GM18873 (cell line): Measurements from ENCODE around the gene AKAP1.

Experiments
- ATAC-seq: cut with Tn5 transposase; IDR thresholded peaks from one replicate; pipeline ENCODE4 v1.9.1; 2021; ENCODE audit warnings: mild to moderate bottlenecking, moderate library complexity, moderate number of reproducible peaks; ENCODE audit not compliant: unreplicated experiment, low FRiP score

The AKAP1 gene

GRCh38 chr17:57073626-57074025, 11.4 kb upstream of the AKAP1 start:
- no peak for ATAC-seq

GRCh38 chr17:57075193-57075592, 9.9 kb upstream of the AKAP1 start:
- ATAC-seq: no peak

GRCh38 chr17:57075785-57076184, 9.3 kb upstream of the AKAP1 start:
- ATAC-seq: no peak

GRCh38 chr17:57077000-57077399, 8.0 kb upstream of the AKAP1 start:
- ATAC-seq: no peak

GRCh38 chr17:57078274-57078673, 6.8 kb upstream of the AKAP1 start:
- ATAC-seq: no peak

- no peak for ATAC-seq
Measured at GRCh38 chr17:57080718-57081117, 4.3 kb upstream of the AKAP1 start.

- no peak for ATAC-seq
Measured at GRCh38 chr17:57082441-57082840, 2.6 kb upstream of the AKAP1 start.

- no peak for ATAC-seq
Measured at GRCh38 chr17:57084361-57084801, 665 bp upstream of the AKAP1 start.

- peak; percentile 21 for ATAC-seq
Measured at GRCh38 chr17:57085448-57086068, 512 bp downstream of the AKAP1 start.

GRCh38 chr17:57086069-57086930, 1.3 kb downstream of the AKAP1 start:
- ATAC-seq: no peak

- ATAC-seq: no peak
Measured at GRCh38 chr17:57088298-57088697, 3.3 kb downstream of the AKAP1 start.

GRCh38 chr17:57089391-57089790, 4.3 kb downstream of the AKAP1 start:
- ATAC-seq: no peak

- ATAC-seq: no peak
Measured at GRCh38 chr17:57090560-57091185, 5.6 kb downstream of the AKAP1 start.

GRCh38 chr17:57091186-57091618, 6.2 kb downstream of the AKAP1 start:
- ATAC-seq: no peak

GRCh38 chr17:57092171-57092570, 7.1 kb downstream of the AKAP1 start:
- ATAC-seq: no peak

GRCh38 chr17:57092779-57093178, 7.7 kb downstream of the AKAP1 start:
- ATAC-seq: no peak

- ATAC-seq: no peak
Measured at GRCh38 chr17:57096472-57097202, 11.6 kb downstream of the AKAP1 start.

- ATAC-seq: no peak
Measured at GRCh38 chr17:57097832-57098421, 12.9 kb downstream of the AKAP1 start.

- no peak for ATAC-seq
Measured at GRCh38 chr17:57099165-57099564, 14.1 kb downstream of the AKAP1 start.

- ATAC-seq: no peak
Measured at GRCh38 chr17:57102122-57102521, 17.1 kb downstream of the AKAP1 start.
